Glomerular visceral epithelial cell (primary cell): Measurements from ENCODE around the gene GOLGA8K.
"Not testable (repeated sequence)": the region's sequence is repeated elsewhere in the genome, so short reads cannot be mapped to it uniquely, and the experiment has no call there.

ENCODE experiments used
- DNase-seq: peaks from one replicate; pipeline ENCODE4 v3.0.0-alpha.2; 2016; ENCODE audit errors: extremely low spot score

GOLGA8K gene

GRCh38 chr15:32403192-32403591 lies at the start of gene GOLGA8K:
GOLGA8K (minus strand) TSS chr15:32403292; CDS start chr15:32403194, 98 bp downstream.
- DNase-seq, result not testable (repeated sequence)

DNA sequence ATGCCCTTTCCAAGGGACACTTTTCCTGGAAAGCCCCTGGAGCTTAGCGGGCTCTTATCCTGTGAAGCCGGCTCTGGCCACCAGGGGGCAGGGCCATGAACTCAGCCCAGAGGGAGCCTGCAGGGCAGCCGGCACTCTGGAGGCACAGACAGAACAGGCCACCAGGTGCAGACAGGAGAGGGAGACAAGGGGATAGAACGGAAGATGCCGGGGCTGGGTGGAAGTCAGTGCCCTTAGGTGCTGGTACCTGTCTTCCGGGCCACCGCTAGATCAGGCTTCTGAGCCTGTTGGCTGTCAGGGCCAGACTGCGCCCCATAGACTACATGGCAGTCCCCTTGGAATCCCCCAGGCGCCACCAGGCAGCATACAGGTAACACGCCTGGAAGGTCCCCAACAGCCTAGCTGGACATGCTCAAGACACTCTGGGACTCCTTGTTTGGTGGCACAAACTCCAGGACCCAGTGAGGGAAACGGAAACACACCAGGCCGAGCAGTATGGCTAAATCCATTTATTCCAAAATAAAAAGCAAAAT lies 37.4 kb upstream of the GOLGA8K start:
- DNase-seq, result not testable (repeated sequence)

DNA sequence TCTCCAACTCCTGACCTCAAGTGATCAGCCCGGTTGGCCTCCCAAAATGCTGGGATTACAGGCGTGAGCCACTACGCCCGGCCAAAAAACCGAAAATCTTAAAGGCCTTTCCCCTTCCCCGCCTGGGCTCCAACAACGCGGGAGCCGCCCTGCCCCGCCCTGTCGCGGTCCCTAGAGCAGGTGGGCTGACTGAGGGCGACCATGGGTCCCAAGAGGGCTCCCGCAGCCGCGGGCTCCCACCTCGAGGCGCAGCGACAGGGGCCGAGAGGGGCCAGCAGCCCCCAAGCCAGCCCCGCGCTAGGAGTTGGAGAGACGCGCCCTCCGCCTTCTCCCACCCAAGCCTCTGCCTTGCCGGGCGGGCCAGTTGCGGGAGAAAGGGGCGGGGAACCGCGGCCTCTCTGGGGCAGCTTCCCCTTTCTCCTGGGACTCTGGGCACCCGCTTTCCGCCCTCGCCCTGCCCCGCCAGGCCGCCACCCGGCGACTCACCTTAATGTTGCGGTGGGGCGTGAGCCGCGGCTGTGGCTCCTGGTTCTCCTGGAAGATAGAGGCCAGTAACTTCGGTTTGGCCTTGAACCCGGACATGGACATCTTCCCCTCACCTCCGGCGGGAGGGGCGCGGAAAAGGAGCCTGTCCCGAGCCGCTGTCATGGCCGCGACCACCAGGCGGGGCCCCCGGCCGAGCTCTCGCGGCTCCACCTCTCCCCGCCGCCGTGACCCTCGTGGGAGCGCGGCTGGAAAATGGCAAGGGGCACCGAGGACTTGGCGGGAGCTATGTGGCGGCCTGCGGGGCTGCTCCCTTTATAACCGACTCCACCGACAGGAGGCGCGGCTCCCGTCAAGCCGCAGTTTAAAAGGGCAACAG lies 31.2 kb upstream of the GOLGA8K start:
- DNase-seq, result not testable (repeated sequence)

DNA sequence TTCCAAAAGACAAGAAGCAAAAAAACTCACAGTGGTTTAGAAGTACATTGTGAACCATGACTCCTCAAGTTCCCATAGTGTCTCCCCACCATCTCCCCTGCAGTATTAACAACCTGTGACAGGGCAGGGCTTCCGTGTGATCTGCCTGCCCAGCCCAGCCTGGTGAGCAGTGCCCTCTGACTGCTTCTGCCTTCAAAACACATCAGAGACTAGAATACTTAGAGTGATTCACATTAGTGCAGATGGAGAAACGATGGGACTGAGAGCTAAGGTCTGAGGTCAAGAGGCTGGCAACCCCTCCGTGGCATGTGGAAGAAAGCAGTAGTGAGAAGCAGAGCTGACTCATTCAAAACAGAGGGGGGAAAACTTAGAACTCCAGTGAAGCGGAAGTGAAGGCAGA lies 24.5 kb upstream of the GOLGA8K start:
- not testable (repeated sequence) for DNase-seq

GRCh38 chr15:32426511-32426910 lies 23.4 kb upstream of the GOLGA8K start:
- not testable (repeated sequence) for DNase-seq

DNA sequence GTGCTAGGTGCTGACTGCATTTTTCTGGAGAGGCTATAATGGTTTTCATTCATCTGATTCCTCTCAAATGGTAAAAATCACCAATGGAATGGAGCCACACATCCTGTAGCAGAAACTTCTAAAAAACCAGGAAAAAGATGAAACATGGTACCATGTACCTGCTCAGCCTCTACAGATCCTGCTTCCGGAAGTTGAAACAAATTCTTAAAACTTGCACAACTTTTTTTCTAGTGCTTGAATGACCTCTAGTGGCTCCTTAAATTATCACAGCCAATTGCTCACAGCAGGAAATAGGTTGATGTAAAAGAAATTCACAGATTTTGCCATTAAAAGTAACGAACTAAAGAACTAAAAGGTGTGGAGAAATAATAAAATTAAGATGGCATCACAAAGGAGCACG lies 4.8 kb upstream of the GOLGA8K start:
- not testable (repeated sequence) for DNase-seq

DNA sequence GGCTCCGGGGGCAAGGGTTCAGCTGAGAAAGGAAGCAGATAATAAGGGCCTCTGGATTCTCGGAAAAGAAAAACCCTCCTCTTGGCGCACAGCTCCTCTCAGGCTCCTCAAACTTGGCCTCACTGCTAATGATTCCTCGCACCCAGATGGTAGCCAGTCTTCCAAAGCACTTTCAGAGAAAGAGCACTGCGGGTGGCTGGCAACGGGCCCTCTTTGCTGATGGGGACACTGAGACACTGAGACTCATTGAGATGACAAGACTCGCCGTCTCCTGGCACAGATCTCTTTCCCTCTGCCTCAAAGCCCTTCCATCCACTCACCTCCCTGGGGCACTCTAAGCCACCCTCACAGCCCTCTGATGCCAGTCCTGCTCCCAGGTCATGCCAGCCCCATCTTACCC lies 6.6 kb downstream of the GOLGA8K start:
- not testable (repeated sequence) for DNase-seq

- DNase-seq, result not testable (repeated sequence)
Observed at GRCh38 chr15:32394745-32395144, 8.3 kb downstream of the GOLGA8K start.

DNA sequence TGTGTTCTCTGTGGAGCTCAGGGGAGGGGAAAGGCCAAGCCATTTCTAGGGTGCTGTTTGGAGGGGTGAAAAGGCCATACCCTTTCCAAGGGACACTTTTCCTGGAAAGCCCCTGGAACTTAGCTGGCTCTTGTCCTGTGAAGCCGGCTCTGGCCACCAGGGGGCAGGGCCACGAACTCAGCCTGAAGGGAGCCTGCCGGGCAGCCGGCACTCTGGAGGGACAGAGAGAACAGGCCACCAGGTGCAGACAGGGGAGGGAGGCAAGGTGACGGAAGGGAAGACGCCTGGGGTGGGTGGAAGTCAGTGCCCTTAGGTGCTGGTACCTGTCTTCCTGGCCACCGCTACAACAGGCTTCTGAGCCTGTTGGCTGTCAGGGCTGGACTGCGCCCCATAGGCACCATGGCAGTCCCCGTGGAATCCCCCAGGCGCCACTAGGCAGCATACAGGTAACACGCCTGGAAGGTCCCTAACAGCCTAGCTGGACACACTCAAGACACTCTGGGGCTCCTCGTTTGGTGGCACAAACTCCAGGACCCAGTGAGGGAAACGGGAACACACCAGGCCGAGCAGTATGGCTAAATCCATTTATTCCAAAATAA lies 14.9 kb downstream of the GOLGA8K start:
- not testable (repeated sequence) for DNase-seq

DNA sequence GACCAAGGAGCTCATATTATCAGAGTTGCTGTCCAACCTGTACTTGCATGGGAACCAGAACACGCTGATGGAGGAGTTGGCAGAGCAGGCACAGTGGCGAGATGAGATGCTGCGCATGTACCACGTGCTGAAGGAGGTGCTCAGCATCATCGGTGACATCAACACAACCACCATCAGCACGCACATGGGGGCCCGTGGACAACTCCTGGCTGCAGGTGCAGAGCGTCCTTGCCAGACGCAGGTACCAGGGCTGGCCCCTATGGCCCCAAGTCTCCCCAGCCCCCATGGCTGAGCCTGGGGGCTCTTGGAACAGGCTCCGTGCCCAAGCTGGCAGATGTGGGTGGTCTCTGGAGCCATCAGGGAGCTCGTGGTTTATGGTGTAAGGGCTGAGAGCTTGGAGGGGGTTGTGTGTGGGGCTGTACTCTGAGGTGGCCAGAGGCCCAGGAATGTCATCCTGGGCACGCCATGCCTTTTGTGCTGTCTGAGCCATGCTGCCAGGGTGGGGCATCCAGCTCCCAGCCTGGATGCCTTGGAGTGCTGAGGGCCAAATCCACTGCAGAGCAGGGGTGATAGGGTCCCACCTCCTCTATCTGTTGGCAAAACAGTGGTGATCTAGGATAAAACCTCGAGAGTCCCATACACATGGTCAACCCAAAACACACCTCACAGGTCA lies 17.1 kb downstream of the GOLGA8K start:
- not testable (repeated sequence) for DNase-seq

GRCh38 chr15:32374185-32374584 lies 28.9 kb downstream of the GOLGA8K start:
- DNase-seq, result not testable (repeated sequence)

DNA sequence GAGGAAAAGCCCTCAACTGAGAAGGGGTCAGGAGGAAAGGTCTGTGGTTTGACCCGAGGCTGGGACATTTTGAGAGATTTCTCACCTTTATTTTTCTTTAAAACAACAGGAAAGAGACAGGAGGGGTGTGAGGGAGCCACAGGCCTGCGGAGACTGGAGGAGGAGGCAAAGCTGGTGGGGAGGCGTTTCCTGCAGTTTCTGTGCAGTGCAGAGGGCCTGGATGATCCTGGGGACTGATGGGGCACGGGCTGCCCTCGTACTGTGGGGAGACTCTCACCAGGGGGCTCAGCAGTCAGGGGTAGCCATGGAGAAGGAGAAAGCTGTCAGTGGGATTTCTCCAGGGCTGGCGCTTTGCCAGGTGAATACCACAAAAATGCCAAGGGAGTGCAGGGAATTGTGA lies 29.4 kb downstream of the GOLGA8K start:
- not testable (repeated sequence) for DNase-seq

DNA sequence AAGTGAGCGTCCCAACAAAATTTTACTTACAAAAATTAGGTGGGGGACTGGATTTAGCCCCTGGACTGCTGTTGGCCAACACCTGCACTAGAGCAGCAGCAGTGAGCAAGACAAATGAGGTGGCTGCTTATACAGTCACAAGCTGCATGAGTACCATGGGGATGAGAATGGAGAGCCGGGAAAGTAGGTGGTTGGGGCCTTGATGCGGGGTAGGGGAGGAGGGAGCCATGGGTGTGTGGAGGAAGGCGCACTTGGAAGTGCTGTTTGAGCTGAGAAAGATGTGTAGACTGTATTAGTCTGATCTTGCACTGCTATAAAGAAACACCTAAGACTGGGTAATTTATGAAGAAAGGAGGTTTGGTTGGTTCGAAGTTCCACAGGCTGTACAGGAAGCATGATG lies 31.0 kb downstream of the GOLGA8K start:
- DNase-seq, result not testable (repeated sequence)

GRCh38 chr15:32370526-32370925 lies 32.6 kb downstream of the GOLGA8K start:
- DNase-seq, result not testable (repeated sequence)

DNA sequence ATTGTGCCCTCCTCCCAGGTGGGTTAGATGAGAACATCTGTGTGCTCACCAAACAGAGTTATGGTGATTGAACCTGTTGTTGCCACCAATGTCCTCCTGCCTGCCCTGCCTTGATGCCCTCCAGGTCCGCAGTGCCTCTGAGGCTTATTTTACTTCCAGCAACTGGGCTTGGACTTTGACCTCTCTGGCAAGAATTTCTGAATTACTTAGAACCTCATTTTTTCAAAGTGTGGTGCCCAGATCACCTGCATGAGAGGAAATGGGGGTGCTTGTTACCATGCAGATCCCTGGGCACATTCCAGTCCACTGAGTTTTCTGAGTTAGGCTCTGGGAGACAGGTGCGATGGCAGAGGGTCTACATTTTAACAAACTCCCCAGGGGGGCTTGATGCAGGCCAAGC lies 33.0 kb downstream of the GOLGA8K start:
- DNase-seq, result not testable (repeated sequence)

DNA sequence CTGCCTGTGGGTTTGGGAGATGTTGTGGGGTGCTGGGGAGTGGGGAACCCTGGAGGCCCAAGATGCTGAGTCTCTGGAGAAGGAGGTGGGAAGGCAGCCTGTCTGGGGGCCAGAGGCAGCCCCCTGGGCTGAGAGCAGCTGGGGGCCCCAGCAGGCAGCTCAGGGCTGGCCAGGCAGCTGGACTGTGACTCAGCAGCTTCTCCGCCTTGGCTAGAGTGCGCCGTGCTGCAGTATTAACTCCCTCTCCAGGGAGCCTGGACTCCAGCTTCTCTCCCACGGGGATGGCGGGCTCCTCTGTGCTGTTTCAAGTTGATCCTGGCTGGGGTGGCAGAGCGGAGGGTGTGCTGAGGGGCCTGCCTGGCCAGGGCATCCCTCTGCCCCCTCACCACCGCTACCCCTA lies 36.6 kb downstream of the GOLGA8K start:
- not testable (repeated sequence) for DNase-seq

DNA sequence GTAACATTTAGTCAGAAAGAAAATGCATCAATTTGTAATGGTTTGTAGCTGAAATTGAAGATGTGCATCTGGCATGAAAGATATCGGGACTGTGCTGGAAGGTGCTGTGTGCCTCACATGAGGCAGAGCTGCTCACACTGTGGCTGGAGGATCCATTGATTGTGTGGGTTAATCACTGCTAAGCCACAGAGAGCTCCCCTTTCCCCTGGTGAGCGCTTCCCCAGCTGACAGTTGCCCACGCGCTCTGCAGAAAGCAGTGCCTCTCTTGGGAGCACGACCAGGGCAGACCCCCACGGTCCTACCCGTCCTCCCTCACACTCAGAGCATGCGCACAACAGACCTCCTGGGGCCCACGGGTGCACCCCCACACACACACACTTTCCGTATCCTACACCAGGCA lies 37.1 kb downstream of the GOLGA8K start:
- DNase-seq, result not testable (repeated sequence)

DNA sequence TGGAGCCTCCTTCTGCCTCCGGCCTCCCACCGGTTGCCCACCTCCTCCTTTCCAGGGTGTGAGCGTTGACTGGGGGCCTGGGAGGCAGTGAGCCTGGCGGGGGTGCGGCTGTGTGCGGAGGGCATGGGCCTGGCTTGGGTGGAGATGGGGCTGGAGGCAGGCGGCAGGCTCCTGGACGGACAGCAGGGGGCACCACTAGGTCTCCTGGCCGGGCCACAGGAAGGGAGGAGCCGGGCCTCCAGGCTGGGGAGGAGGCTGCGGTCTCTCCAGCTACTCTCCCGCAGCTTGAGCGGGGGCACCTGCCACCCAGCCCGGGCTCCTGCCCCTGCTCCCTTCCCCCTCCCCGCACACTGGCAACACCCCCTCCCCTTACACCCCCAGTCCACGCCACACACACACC lies 38.1 kb downstream of the GOLGA8K start:
- not testable (repeated sequence) for DNase-seq

DNA sequence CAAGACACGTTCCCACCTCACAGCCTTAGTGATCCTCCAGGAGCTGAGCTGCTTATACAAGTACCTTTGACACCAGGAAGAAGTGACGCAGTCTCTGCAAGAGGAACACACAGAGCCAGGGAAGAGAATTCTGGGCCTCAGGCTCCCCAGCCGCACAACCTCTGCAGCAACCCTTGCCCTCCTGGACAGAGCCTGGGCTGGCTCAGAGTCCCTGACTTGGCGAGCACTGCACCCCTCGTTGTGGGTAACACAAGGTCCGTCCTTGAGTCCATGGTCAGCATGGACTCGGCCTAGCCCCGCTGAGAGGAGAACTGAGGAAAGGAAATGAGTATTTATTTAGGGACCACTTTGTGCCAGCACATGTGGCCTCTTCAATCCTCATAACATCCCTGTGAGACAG lies 39.6 kb downstream of the GOLGA8K start:
- not testable (repeated sequence) for DNase-seq

DNA sequence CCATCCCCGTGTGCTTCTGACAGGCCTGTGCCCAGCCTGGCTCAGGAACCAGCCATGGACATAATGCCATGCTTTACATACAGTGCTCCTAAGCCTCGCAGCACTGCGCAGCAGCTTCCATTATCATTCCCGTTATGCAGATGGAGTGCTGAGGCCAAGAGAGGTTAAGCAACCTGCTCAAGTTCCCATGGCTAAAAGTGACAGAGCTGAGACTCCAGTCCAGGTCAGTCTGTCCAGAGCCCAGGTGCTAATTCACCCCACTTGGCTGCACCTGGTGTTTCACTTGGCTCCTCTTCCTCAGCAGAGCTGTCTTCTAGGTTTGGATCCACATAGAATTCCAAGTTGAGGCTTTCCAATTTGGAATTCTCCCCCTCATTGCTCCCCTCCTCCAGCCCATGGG lies 41.4 kb downstream of the GOLGA8K start:
- DNase-seq, result not testable (repeated sequence)

- DNase-seq, result not testable (repeated sequence)
Observed at GRCh38 chr15:32358462-32358861, 44.6 kb downstream of the GOLGA8K start.

- DNase-seq, result not testable (repeated sequence)
Observed at GRCh38 chr15:32356909-32357308, 46.2 kb downstream of the GOLGA8K start.
